Neural cell (in vitro differentiated cells): Measurements from ENCODE around the gene TM9SF3. TPM values are rescaled to one million over a fixed set of nuclear protein-coding genes. Genes with fewer than 3 reads are reported as not detected.

Experiments
- H2AFZ ChIP-seq: fragments of 200-600, 300-800 bp; sonication (generic), shearing (Covaris generic); 2 replicates; pipeline ENCODE4 v1.6.0; 2014; ENCODE audit warnings: low read depth, mild to moderate bottlenecking, antibody characterized with exemption, low read length, moderate library complexity
- H3F3A ChIP-seq: fragments of 200-600 bp; shearing (Covaris generic); 2 replicates; pipeline ENCODE4 v1.6.1; 2016; ENCODE audit warnings: mild to moderate bottlenecking, moderate library complexity, mixed read lengths, antibody characterized with exemption, low read length; ENCODE audit not compliant: insufficient read depth, poor library complexity, severe bottlenecking
- H3K27ac ChIP-seq: fragments of 200-600, 300-800 bp; sonication (generic), shearing (Covaris generic); 2 replicates; pipeline ENCODE4 v1.5.1; 2014; ENCODE audit warnings: mild to moderate bottlenecking, low read length, moderate library complexity
- H3K27me3 ChIP-seq: fragments of 300-800, 200-600 bp; sonication (generic), shearing (Covaris generic); 2 replicates; pipeline ENCODE4 v1.6.0; 2014; ENCODE audit warnings: mild to moderate bottlenecking, low read depth, low read length, moderate library complexity; ENCODE audit not compliant: insufficient read depth
- H3K36me3 ChIP-seq: fragments of 300-800, 200-600 bp; sonication (generic), shearing (Covaris generic); 2 replicates; pipeline ENCODE4 v1.5.1; 2014; ENCODE audit warnings: mild to moderate bottlenecking, antibody characterized with exemption, low read length, moderate library complexity; ENCODE audit not compliant: insufficient read depth
- H3K4me2 ChIP-seq: fragments of 300-800, 200-600 bp; sonication (generic), shearing (Covaris generic); 2 replicates; pipeline ENCODE4 v1.6.0; 2014; ENCODE audit warnings: mild to moderate bottlenecking, low read length
- H3K4me3 ChIP-seq: fragments of 300-800, 200-600 bp; sonication (generic), shearing (Covaris generic); 2 replicates; pipeline ENCODE4 v1.5.1; 2014; ENCODE audit warnings: mild to moderate bottlenecking, low read length, moderate library complexity
- H3K79me2 ChIP-seq: fragments of 200-600 bp; shearing (Covaris generic); replicated peaks from 2 replicates; pipeline ENCODE4 v1.6.0; 2014; ENCODE audit warnings: mild to moderate bottlenecking, low read length, moderate library complexity; ENCODE audit not compliant: insufficient read depth
- H3K9ac ChIP-seq: fragments of 300-800, 200-600 bp; sonication (generic), shearing (Covaris generic); 2 replicates; pipeline ENCODE4 v1.6.1; 2016; ENCODE audit warnings: mild to moderate bottlenecking, low read length, mixed read lengths
- H3K9me2 ChIP-seq: fragments of 200-600 bp; shearing (Covaris generic); 2 replicates; pipeline ENCODE4 v1.6.1; 2016; ENCODE audit warnings: mild to moderate bottlenecking, low read length, mixed read lengths; ENCODE audit not compliant: insufficient read depth
- H3K9me3 ChIP-seq: fragments of 200-600, 300-800 bp; sonication (generic), shearing (Covaris generic); 2 replicates; pipeline ENCODE4 v1.6.1; 2016; ENCODE audit warnings: mild to moderate bottlenecking, mixed run types, low read length, moderate library complexity, mixed read lengths
- H4K20me1 ChIP-seq: fragments of 200-600 bp; shearing (Covaris generic); 2 replicates; pipeline ENCODE4 v1.6.1; 2016; ENCODE audit warnings: mild to moderate bottlenecking, mixed run types; ENCODE audit not compliant: insufficient read depth
- EP300 ChIP-seq: fragments of 450-650 bp; conservative IDR thresholded peaks from 2 replicates; pipeline ENCODE4 v1.6.1; 2014; ENCODE audit warnings: antibody characterized with exemption, mild to moderate bottlenecking, moderate library complexity; ENCODE audit not compliant: poor library complexity, severe bottlenecking
- EZH2 ChIP-seq: fragments of 200-600, 300-800 bp; shearing (Covaris generic), sonication (generic); IDR thresholded peaks from 2 replicates; pipeline ENCODE4 v1.6.1; 2014; ENCODE audit warnings: antibody characterized with exemption, low read length, borderline replicate concordance, mild to moderate bottlenecking; ENCODE audit not compliant: insufficient read depth, poor library complexity, severe bottlenecking
- MXI1 ChIP-seq: fragments of 450-650 bp; conservative IDR thresholded peaks from 2 replicates; pipeline ENCODE4 v1.6.1; 2014; ENCODE audit warnings: antibody characterized with exemption, mild to moderate bottlenecking; ENCODE audit not compliant: poor library complexity, severe bottlenecking
- POLR2AphosphoS5 ChIP-seq: IDR thresholded peaks from 2 replicates; pipeline ENCODE4 v1.6.1; 2012
- RAD21 ChIP-seq: fragments of 450-650 bp; conservative IDR thresholded peaks from 2 replicates; pipeline ENCODE4 v1.6.1; 2014; ENCODE audit warnings: antibody characterized with exemption, mild to moderate bottlenecking, moderate library complexity
- SMC3 ChIP-seq: fragments of 450-650 bp; conservative IDR thresholded peaks from 2 replicates; pipeline ENCODE4 v1.6.1; 2014; ENCODE audit warnings: antibody characterized with exemption, mild to moderate bottlenecking, moderate library complexity; ENCODE audit not compliant: poor library complexity
- TAF1 ChIP-seq: IDR thresholded peaks from 2 replicates; pipeline ENCODE4 v1.6.1; 2012; ENCODE audit warnings: low read depth
- polyA plus RNA-seq: library from polyadenylated mRNA; depleted of rRNA; stranded (reverse); fragments of >200 nt; gene quantifications from 2 replicates; pipeline ENCODE4 v1.2.3, GENCODE V29; 2014
- TF ChIP-seq, protein P1 (sequence below): IDR thresholded peaks from 2 replicates; pipeline ENCODE4 v1.6.1; 2012; ENCODE audit warnings: borderline replicate concordance
- TF ChIP-seq, protein P2 (sequence below): fragments of 450-650 bp; IDR thresholded peaks from 2 replicates; pipeline ENCODE4 v1.5.1; 2014; ENCODE audit warnings: antibody characterized with exemption, mild to moderate bottlenecking, moderate library complexity; ENCODE audit not compliant: poor library complexity, severe bottlenecking

Gene TM9SF3
- polyA plus RNA-seq, 1 donor from 2014 or later: 66.4 TPM

DNA sequence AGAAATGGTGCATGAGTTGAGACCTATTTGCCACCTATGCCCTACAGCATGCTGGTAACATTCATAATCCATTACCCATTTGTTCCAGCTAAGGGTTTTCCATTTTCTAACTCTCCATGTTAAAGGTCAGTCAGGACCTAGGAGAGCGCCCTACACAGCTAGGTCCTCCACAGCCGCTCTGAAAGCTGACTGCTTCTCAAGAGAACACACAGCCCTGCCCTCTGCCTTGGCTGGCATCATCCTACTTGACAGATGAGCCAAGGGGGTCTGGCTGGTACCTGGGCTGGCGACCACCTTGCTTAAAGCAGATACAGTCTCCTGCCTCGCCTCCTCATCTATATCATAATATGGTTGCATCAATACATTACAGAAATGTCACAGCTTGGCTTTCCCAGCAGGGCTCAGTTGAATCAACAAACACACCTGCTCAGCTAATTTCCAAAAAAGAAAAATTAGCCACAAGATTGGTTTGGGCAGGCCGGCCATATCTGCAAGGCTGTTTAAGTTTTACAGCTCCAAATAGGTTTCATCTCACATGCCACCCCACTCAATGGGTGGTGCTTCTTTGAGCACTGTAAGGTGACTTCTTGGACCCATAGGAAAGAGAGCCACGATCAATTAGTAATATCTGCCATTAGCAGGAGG, 90.4 kb downstream of the TM9SF3 start:
- Histone ChIP-seq H3K9ac (no peak overlapping the region), H3K9me3 (no peaks in the 10 kb centered on the region), H4K20me1 (no peaks in the 10 kb centered on the region), H3F3A (no peaks in the 10 kb centered on the region), H3K9me2 (no peaks in the 10 kb centered on the region), H3K27ac (no peak overlapping the region), H3K79me2 (no peaks in the 10 kb centered on the region), H3K27me3 (peaks cover 11% of the 10 kb centered on the region), H3K4me2 (no peak overlapping the region), H3K36me3 (no peaks in the 10 kb centered on the region), H3K4me3 (no peak overlapping the region), H2AFZ (no peak overlapping the region)
- TF ChIP-seq SMC3 (no peak), POLR2AphosphoS5 (no peak), TAF1 (no peak), RAD21 (no peak), EZH2 (no peak), MXI1 (no peak), EP300 (no peak)
- TF ChIP-seq, protein P1, sequence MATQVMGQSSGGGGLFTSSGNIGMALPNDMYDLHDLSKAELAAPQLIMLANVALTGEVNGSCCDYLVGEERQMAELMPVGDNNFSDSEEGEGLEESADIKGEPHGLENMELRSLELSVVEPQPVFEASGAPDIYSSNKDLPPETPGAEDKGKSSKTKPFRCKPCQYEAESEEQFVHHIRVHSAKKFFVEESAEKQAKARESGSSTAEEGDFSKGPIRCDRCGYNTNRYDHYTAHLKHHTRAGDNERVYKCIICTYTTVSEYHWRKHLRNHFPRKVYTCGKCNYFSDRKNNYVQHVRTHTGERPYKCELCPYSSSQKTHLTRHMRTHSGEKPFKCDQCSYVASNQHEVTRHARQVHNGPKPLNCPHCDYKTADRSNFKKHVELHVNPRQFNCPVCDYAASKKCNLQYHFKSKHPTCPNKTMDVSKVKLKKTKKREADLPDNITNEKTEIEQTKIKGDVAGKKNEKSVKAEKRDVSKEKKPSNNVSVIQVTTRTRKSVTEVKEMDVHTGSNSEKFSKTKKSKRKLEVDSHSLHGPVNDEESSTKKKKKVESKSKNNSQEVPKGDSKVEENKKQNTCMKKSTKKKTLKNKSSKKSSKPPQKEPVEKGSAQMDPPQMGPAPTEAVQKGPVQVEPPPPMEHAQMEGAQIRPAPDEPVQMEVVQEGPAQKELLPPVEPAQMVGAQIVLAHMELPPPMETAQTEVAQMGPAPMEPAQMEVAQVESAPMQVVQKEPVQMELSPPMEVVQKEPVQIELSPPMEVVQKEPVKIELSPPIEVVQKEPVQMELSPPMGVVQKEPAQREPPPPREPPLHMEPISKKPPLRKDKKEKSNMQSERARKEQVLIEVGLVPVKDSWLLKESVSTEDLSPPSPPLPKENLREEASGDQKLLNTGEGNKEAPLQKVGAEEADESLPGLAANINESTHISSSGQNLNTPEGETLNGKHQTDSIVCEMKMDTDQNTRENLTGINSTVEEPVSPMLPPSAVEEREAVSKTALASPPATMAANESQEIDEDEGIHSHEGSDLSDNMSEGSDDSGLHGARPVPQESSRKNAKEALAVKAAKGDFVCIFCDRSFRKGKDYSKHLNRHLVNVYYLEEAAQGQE: no peak
- TF ChIP-seq, protein P2, sequence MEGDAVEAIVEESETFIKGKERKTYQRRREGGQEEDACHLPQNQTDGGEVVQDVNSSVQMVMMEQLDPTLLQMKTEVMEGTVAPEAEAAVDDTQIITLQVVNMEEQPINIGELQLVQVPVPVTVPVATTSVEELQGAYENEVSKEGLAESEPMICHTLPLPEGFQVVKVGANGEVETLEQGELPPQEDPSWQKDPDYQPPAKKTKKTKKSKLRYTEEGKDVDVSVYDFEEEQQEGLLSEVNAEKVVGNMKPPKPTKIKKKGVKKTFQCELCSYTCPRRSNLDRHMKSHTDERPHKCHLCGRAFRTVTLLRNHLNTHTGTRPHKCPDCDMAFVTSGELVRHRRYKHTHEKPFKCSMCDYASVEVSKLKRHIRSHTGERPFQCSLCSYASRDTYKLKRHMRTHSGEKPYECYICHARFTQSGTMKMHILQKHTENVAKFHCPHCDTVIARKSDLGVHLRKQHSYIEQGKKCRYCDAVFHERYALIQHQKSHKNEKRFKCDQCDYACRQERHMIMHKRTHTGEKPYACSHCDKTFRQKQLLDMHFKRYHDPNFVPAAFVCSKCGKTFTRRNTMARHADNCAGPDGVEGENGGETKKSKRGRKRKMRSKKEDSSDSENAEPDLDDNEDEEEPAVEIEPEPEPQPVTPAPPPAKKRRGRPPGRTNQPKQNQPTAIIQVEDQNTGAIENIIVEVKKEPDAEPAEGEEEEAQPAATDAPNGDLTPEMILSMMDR: no peak

DNA sequence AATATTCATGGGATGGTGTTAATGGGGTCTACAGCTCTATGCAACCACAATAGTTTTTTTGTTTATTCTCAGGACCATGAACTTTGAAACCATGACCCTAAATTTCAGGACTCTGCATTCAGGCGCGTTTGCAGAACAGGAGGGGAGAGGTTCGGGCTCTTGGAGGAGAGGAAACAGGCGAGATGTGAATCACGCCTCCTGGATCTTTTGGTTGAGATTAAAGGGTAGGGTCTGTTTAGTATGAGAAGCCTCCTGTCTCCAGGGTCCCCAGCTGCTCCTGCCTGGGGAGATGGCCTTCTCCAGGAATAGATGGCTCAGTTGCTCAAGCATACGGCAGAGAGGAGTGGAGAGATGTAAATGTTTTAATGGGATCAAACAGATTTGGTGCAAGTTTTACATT, 91.3 kb downstream of the TM9SF3 start:
- TF ChIP-seq TAF1 (no peak), EP300 (no peak), MXI1 (no peak), POLR2AphosphoS5 (no peak), RAD21 (no peak), SMC3 (no peak), EZH2 (no peak)
- TF ChIP-seq, protein P2: no peak
- TF ChIP-seq, protein P1: no peak
- no peaks in the 10 kb centered on the region for H3K9me3 ChIP-seq
- H2AFZ ChIP-seq: no peak overlapping the region
- no peaks in the 10 kb centered on the region for H3K36me3 ChIP-seq
- no peak overlapping the region for H3K4me2 ChIP-seq
- H3K9me2 ChIP-seq: no peaks in the 10 kb centered on the region
- no peak overlapping the region for H3K4me3 ChIP-seq
- peaks cover 11% of the 10 kb centered on the region for H3K27me3 ChIP-seq
- H3K9ac ChIP-seq: no peak overlapping the region
- no peaks in the 10 kb centered on the region for H4K20me1 ChIP-seq
- H3F3A ChIP-seq: no peaks in the 10 kb centered on the region
- H3K27ac ChIP-seq: no peak overlapping the region
- no peaks in the 10 kb centered on the region for H3K79me2 ChIP-seq
